Hepatocyte (in vitro differentiated cells): ENCODE measurements around the gene SH3YL1. TPM values are rescaled to one million over a fixed set of nuclear protein-coding genes. Genes with fewer than 3 reads are reported as not detected.
A peak's percentile ranks its signal among the peaks of the same experiment; 100 is the strongest.

Experiments
- DNase-seq: peaks from one replicate; pipeline ENCODE4 v3.0.0-alpha.2; 2016; ENCODE audit warnings: low spot score
- H2AFZ ChIP-seq: fragments of 200-600 bp; sonication (generic); 2 replicates; pipeline ENCODE4 v1.6.0; 2016; ENCODE audit warnings: antibody characterized with exemption, mild to moderate bottlenecking
- H3K27ac ChIP-seq: fragments of 200-600 bp; sonication (generic); 2 replicates; pipeline ENCODE4 v1.5.1; 2016; ENCODE audit warnings: mild to moderate bottlenecking
- H3K27me3 ChIP-seq: fragments of 200-600 bp; sonication (generic); 2 replicates; pipeline ENCODE4 v1.6.1; 2016
- H3K36me3 ChIP-seq: fragments of 200-600 bp; sonication (generic); replicated peaks from 2 replicates; pipeline ENCODE4 v1.5.1; 2016; ENCODE audit warnings: low read depth; ENCODE audit not compliant: insufficient read depth
- H3K4me1 ChIP-seq: fragments of 200-600 bp; sonication (generic); 2 replicates; pipeline ENCODE4 v1.5.1; 2016; ENCODE audit warnings: mild to moderate bottlenecking, moderate library complexity; ENCODE audit not compliant: insufficient read depth
- H3K4me2 ChIP-seq: fragments of 200-600 bp; sonication (generic); 2 replicates; pipeline ENCODE4 v1.6.0; 2016
- H3K4me3 ChIP-seq: fragments of 200-600 bp; sonication (generic); 2 replicates; pipeline ENCODE4 v1.5.1; 2016; ENCODE audit warnings: mild to moderate bottlenecking
- H3K79me2 ChIP-seq: fragments of 200-600 bp; sonication (generic); 2 replicates; pipeline ENCODE4 v1.6.0; 2017; ENCODE audit warnings: mild to moderate bottlenecking
- H3K9me2 ChIP-seq: fragments of 200-600 bp; sonication (generic); replicated peaks from 2 replicates; pipeline ENCODE4 v1.6.0; 2017; ENCODE audit warnings: mild to moderate bottlenecking; ENCODE audit not compliant: insufficient read depth
- H3K9me3 ChIP-seq: fragments of 200-600 bp; sonication (generic); 2 replicates; pipeline ENCODE4 v1.5.1; 2016; ENCODE audit warnings: low read depth, mild to moderate bottlenecking
- H4K20me1 ChIP-seq: fragments of 200-600 bp; sonication (generic); 2 replicates; pipeline ENCODE4 v1.6.0; 2016; ENCODE audit warnings: mild to moderate bottlenecking; ENCODE audit not compliant: insufficient read depth, poor library complexity, severe bottlenecking
- EZH2 ChIP-seq: fragments of 200-600 bp; sonication (generic); IDR thresholded peaks from 2 replicates; pipeline ENCODE4 v1.6.1; 2016; ENCODE audit warnings: antibody characterized with exemption, mild to moderate bottlenecking, borderline replicate concordance
- EZH2phosphoT487 ChIP-seq: fragments of 200-600 bp; sonication (generic); IDR thresholded peaks from one replicate; pipeline ENCODE4 v1.6.1; 2018; ENCODE audit warnings: antibody characterized with exemption, mild to moderate bottlenecking, low read depth, moderate library complexity; ENCODE audit not compliant: unreplicated experiment, severe bottlenecking
- WGBS: methylation state at CpG from one replicate; pipeline ENCODE4 v1.1.6; 2016; ENCODE audit warnings: low lambda C conversion rate; ENCODE audit errors: missing lambda C conversion rate; 5-methylcytosine and 5-hydroxymethylcytosine counted together
- polyA plus RNA-seq: library from polyadenylated mRNA; unstranded; fragments of >200 nt; fragmentation: Nextera tagmentation; extraction: Ambion mirVana; gene quantifications from 2 replicates; pipeline ENCODE4 v1.2.1, GENCODE V29; 2016
- total RNA-seq: library from RNA; depleted of rRNA; stranded (reverse); fragments of >200 nt; gene quantifications from 2 replicates; pipeline ENCODE4 v1.2.3, GENCODE V29; 2014
- TF ChIP-seq, protein P1 (sequence below): fragments of 200-600 bp; sonication (generic); IDR thresholded peaks from 2 replicates; pipeline ENCODE4 v1.5.1; 2016; ENCODE audit warnings: antibody characterized with exemption, mild to moderate bottlenecking; ENCODE audit not compliant: poor library complexity

SH3YL1 gene
- total and polyA plus RNA-seq, 2 experiments from 2014 or later, result 36.3 to 99.8 TPM

DNA sequence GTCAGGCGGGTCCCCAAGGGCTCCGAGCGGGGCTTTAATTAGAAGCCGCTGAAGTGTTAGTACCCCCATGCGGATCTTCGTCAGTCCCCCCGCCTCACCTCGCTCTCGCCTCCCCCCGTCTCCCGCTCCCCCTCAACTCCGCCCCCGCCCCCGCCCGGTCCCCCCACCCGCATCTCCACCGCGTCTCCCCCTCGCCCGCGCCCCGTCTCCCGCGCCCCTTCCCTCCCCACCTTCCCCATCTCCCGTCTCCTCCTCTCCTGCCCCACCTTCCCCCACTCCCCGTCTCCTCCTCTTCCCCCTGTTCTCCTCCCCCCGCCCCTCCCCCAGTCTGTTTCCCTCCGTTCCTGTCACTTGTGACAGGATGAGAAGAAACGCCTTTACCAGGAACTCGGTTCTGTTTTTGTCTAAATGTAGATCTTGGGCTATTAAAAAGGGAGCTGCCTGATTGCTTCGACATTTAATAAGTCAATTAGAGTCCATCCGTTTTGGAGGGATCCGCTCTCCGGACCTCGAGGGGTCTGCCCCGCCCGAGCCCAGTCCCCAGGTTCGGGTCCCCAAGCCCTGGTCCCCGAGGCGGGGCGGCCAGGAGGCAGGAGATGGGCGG, 25.0 kb upstream of the SH3YL1 start:
- Histone ChIP-seq H3K36me3 (no peaks in the 10 kb centered on the region), H2AFZ (peak overlapping the region; percentile 52), H3K27ac (no peak overlapping the region), H3K4me1 (peaks cover 9% of the 10 kb centered on the region), H3K79me2 (no peaks in the 10 kb centered on the region), H3K27me3 (peaks cover 61% of the 10 kb centered on the region), H3K9me2 (no peaks in the 10 kb centered on the region), H4K20me1 (peaks cover 16% of the 10 kb centered on the region), H3K4me3 (peak overlapping the region; percentile 58), H3K4me2 (peak overlapping the region; percentile 91), H3K9me3 (no peaks in the 10 kb centered on the region)
- peak; percentile 23 for DNase-seq
- WGBS, result 8% methylated on average over 14 of the region's 42 CpGs
- TF ChIP-seq, protein P1, sequence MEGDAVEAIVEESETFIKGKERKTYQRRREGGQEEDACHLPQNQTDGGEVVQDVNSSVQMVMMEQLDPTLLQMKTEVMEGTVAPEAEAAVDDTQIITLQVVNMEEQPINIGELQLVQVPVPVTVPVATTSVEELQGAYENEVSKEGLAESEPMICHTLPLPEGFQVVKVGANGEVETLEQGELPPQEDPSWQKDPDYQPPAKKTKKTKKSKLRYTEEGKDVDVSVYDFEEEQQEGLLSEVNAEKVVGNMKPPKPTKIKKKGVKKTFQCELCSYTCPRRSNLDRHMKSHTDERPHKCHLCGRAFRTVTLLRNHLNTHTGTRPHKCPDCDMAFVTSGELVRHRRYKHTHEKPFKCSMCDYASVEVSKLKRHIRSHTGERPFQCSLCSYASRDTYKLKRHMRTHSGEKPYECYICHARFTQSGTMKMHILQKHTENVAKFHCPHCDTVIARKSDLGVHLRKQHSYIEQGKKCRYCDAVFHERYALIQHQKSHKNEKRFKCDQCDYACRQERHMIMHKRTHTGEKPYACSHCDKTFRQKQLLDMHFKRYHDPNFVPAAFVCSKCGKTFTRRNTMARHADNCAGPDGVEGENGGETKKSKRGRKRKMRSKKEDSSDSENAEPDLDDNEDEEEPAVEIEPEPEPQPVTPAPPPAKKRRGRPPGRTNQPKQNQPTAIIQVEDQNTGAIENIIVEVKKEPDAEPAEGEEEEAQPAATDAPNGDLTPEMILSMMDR, result no peak
- TF ChIP-seq EZH2 (no peak), EZH2phosphoT487 (peak; percentile 60)

DNA sequence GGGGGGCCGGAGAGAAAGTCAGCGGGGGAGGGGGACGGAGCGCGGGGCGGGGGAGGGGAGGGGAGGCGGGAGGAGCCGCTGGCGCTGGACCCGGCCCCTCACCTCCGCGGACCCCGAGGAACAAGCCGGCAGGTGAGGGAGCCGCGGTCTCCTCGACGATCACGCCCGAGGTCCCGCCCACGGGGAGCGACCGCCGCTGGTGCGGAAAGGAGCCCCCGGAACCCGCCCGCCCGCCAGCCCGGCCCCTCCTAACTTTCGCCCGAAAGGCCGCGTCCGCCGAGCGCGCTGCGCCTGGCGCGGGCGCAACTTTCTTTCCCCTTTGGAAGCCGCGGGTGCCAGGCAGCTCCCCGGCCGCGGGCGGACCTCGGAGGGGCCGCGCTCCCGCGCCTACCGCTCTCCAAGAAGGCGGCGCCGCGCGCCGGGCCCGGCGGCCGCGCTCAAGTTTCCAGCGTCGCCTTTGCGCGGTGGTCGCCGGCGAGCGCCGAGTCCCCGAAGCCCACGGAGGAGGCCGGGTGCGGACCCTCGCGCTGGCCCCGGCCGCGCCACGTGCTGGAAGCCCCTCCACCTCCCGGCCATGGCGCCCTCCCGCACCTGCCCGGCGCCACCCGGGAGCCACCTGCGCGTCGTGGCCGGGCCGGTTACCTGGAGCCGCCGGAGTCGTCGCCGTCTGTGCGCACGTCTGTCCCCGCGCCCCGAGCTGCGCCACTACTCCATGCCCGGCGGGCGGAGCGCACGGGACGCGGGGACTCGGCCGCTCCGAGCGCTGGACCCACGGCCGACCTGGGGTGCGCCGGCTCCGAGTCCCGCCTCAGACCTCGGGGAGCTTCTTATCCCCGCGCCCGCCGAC, 24.3 kb upstream of the SH3YL1 start, which contains the start of gene ALKAL2:
Gene ALKAL2 (minus strand): TSS at position 181 of the 847 bp plus-strand sequence. CDS start 256 bp downstream, outside the sequence.
- peak within 1 kb of the TSS; percentile 58 for H3K4me3 ChIP-seq
- peaks cover 9% of the 10 kb centered on the region for H3K4me1 ChIP-seq
- peaks cover 61% of the 10 kb centered on the region for H3K27me3 ChIP-seq
- TF ChIP-seq, protein P1, result no peak
- TF ChIP-seq EZH2 (no peak), EZH2phosphoT487 (no peak)
- peaks cover 16% of the 10 kb centered on the region for H4K20me1 ChIP-seq
- no peaks in the 10 kb centered on the region for H3K36me3 ChIP-seq
- H3K79me2 ChIP-seq, result no peaks in the 10 kb centered on the region
- H2AFZ ChIP-seq, result peak within 1 kb of the TSS; percentile 66
- H3K9me3 ChIP-seq, result no peaks in the 10 kb centered on the region
- peak within 1 kb of the TSS; percentile 91 for H3K4me2 ChIP-seq
- WGBS, result 3% methylated on average over 72 of the region's 128 CpGs
- H3K27ac ChIP-seq, result no peak within 1 kb of the TSS
- DNase-seq, result peak; percentile 43
- no peaks in the 10 kb centered on the region for H3K9me2 ChIP-seq

DNA sequence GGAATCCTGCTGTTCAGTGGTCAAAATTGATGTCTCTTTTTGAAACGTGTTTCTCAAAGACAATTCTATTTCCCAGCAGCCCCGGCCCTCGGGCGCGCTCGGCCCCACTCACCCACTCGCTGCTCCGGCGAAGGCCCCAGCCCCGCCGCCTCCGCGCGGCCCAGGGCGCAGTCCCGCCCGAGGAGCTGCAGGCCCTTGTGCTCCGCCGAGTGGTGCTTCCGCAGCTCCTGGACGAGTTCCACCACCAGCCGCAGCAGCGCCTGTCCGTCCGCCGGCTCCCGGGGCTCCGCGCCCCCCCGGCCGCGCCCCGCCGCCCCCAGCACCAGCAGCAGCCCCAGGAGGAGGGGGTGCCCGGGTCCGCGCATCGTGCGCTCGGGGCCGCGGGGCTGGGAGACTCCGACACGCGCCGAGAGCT, 23.6 kb upstream of the SH3YL1 start:
- peak; percentile 59 for DNase-seq
- TF ChIP-seq EZH2phosphoT487, result no peak
- TF ChIP-seq, protein P1, result no peak
- no peak for TF ChIP-seq EZH2
- Histone ChIP-seq H3K4me2 (peak overlapping the region; percentile 91), H2AFZ (peak overlapping the region; percentile 66), H3K9me2 (no peaks in the 10 kb centered on the region), H4K20me1 (peaks cover 16% of the 10 kb centered on the region), H3K79me2 (no peaks in the 10 kb centered on the region), H3K9me3 (no peaks in the 10 kb centered on the region), H3K27ac (no peak overlapping the region), H3K36me3 (no peaks in the 10 kb centered on the region), H3K4me3 (peak overlapping the region; percentile 58), H3K4me1 (peaks cover 9% of the 10 kb centered on the region), H3K27me3 (peaks cover 58% of the 10 kb centered on the region)
- under 1% methylated on average over 27 of the region's 46 CpGs for WGBS
